Neuronal stem cell (in vitro differentiated cells): Measurements from ENCODE around the gene UMODL1.

ENCODE experiments used
- DNase-seq: peaks from one replicate; pipeline ENCODE4 v3.0.0-alpha.2; 2013; ENCODE audit warnings: low spot score
- H2AFZ ChIP-seq: one replicate; pipeline ENCODE4 v1.6.1; 2013; ENCODE audit warnings: mild to moderate bottlenecking, low read length, inconsistent platforms
- H2AK5ac ChIP-seq: 2 replicates; pipeline ENCODE4 v1.6.1; 2013; ENCODE audit warnings: low read depth, mild to moderate bottlenecking, inconsistent platforms, low read length, moderate library complexity, mixed read lengths
- H2BK120ac ChIP-seq: 2 replicates; pipeline ENCODE4 v1.6.1; 2013; ENCODE audit warnings: low read depth, mild to moderate bottlenecking, inconsistent platforms, low read length, moderate library complexity, mixed read lengths
- H2BK12ac ChIP-seq: one replicate; pipeline ENCODE4 v1.6.1; 2013; ENCODE audit warnings: low read length, inconsistent platforms
- H2BK15ac ChIP-seq: 2 replicates; pipeline ENCODE4 v1.6.1; 2013; ENCODE audit warnings: mild to moderate bottlenecking, low read length, inconsistent platforms, mixed read lengths
- H2BK5ac ChIP-seq: one replicate; pipeline ENCODE4 v1.6.1; 2013; ENCODE audit warnings: inconsistent platforms, mild to moderate bottlenecking, low read length, moderate library complexity
- H3K14ac ChIP-seq: one replicate; pipeline ENCODE4 v1.6.1; 2013; ENCODE audit warnings: low read length, inconsistent platforms
- H3K18ac ChIP-seq: 2 replicates; pipeline ENCODE4 v1.6.1; 2013; ENCODE audit warnings: low read length, inconsistent platforms
- H3K23ac ChIP-seq: 2 replicates; pipeline ENCODE4 v1.6.1; 2013; ENCODE audit warnings: low read depth, mild to moderate bottlenecking, mixed read lengths, low read length, inconsistent platforms; ENCODE audit not compliant: poor library complexity
- H3K27ac ChIP-seq: replicated peaks from 3 replicates; pipeline ENCODE4 v1.5.1; 2013; ENCODE audit warnings: low read length, inconsistent platforms
- H3K27me3 ChIP-seq, 3 experiments: 2 replicates each; pipeline ENCODE4 v1.6.1; 2013; ENCODE audit warnings: low read length in 3 of 3, mild to moderate bottlenecking in 2 of 3, inconsistent platforms in 1 of 3, low read depth in 1 of 3, mixed read lengths in 1 of 3, moderate library complexity in 1 of 3; ENCODE audit not compliant: control insufficient read depth in 3 of 3, insufficient read depth in 3 of 3
- H3K36me3 ChIP-seq, 2 donors: replicated peaks in 1 of 2; 2 replicates each; pipeline ENCODE4 v1.6.1; 2013; ENCODE audit warnings: low read length in 2 of 2; ENCODE audit not compliant: control insufficient read depth in 2 of 2, insufficient read depth in 2 of 2
- H3K4ac ChIP-seq: 2 replicates; pipeline ENCODE4 v1.6.1; 2013; ENCODE audit warnings: inconsistent platforms, mild to moderate bottlenecking, low read length, moderate library complexity
- H3K4me1 ChIP-seq, 2 donors: 1 replicate in 1 of 2; 2 replicates in 1 of 2; pipeline ENCODE4 v1.6.1; 2013; ENCODE audit warnings: low read length in 2 of 2, low read depth in 1 of 2; ENCODE audit not compliant: control insufficient read depth in 2 of 2, insufficient read depth in 1 of 2
- H3K4me2 ChIP-seq: one replicate; pipeline ENCODE4 v1.6.1; 2013; ENCODE audit warnings: mild to moderate bottlenecking, low read length, inconsistent platforms; ENCODE audit not compliant: insufficient read depth, poor library complexity, severe bottlenecking
- H3K4me3 ChIP-seq, 2 donors: 2 replicates each; pipeline ENCODE4 v1.5.1; 2013; ENCODE audit warnings: low read length in 2 of 2, mild to moderate bottlenecking in 2 of 2, inconsistent platforms in 1 of 2, moderate library complexity in 1 of 2
- H3K79me1 ChIP-seq: one replicate; pipeline ENCODE4 v1.6.1; 2013; ENCODE audit warnings: low read depth, mild to moderate bottlenecking, inconsistent platforms, low read length, moderate library complexity
- H3K9ac ChIP-seq: one replicate; pipeline ENCODE4 v1.6.1; 2013; ENCODE audit warnings: mild to moderate bottlenecking, low read depth, low read length, inconsistent platforms; ENCODE audit not compliant: poor library complexity
- H3K9me3 ChIP-seq, 2 donors: replicated peaks in 1 of 2; 2 replicates each; pipeline versions ENCODE3 to v1.6.1; 2013; ENCODE audit warnings: low read length in 2 of 2, mild to moderate bottlenecking in 2 of 2, inconsistent platforms in 1 of 2, low read depth in 1 of 2, mixed read lengths in 1 of 2, moderate library complexity in 1 of 2; ENCODE audit not compliant: control insufficient read depth in 2 of 2, insufficient read depth in 1 of 2
- H4K8ac ChIP-seq: one replicate; pipeline ENCODE4 v1.6.1; 2013; ENCODE audit warnings: low read depth, mild to moderate bottlenecking, inconsistent platforms, low read length, moderate library complexity
- H4K91ac ChIP-seq: one replicate; pipeline ENCODE4 v1.6.1; 2013; ENCODE audit warnings: low read length, low read depth, mild to moderate bottlenecking, inconsistent platforms; ENCODE audit not compliant: poor library complexity
- WGBS, 2 donors: extraction: QIAGEN DNeasy Blood & Tissue Kit; methylation state at CpG; one replicate each; pipeline ENCODE4 v1.1.7; 2013; ENCODE audit warnings: missing lambda C conversion rate in 2 of 2, mixed read lengths in 1 of 2; ENCODE audit not compliant: insufficient read length in 2 of 2, insufficient replicate concordance in 1 of 2; ENCODE audit errors: extremely low coverage in 2 of 2; 5-methylcytosine and 5-hydroxymethylcytosine counted together

UMODL1 gene

DNA sequence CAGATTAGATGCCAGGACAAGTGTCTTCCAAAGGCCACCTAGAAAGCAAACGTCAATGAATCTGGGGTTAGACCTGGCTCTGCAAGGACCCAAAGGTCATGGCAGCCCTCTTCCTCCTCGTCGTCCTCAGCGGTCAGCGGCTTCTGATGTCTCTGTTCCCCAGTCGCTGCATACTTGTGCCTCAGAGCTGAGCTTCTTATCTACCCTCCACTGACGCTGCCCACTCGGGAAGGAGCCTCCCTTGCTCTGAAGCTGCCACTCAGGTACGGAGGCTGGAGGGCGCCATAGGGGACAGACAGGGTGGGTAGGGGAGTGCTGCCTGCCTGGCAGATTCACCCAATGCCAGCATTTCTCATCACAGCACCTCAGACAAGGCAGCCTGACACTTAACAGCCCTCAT, 11.4 kb upstream of the UMODL1 start:
- no peak overlapping the region for H2AFZ ChIP-seq
- H3K18ac ChIP-seq: peak overlapping the region; percentile 54
- no peak overlapping the region for H2BK15ac ChIP-seq
- no peak overlapping the region for H3K4me2 ChIP-seq
- no peak overlapping the region for H3K23ac ChIP-seq
- H3K27me3 ChIP-seq: peaks cover 0 to 34% (median 0%) of the 10 kb centered on the region in 3 experiments
- no CpG with 5 or more reads among the region's 10 CpGs for WGBS, 2 donors
- DNase-seq: no peak
- no peaks in the 10 kb centered on the region for H3K9me3 ChIP-seq
- peak overlapping the region; percentile 35 for H2AK5ac ChIP-seq
- H2BK5ac ChIP-seq: no peak overlapping the region
- no peaks in the 10 kb centered on the region for H3K36me3 ChIP-seq
- no peak overlapping the region for H2BK120ac ChIP-seq
- H3K27ac ChIP-seq: no peak overlapping the region
- no peak overlapping the region for H4K91ac ChIP-seq
- H3K79me1 ChIP-seq: no peaks in the 10 kb centered on the region
- H2BK12ac ChIP-seq: no peak overlapping the region
- H3K4me3 ChIP-seq: no peak overlapping the region
- no peak overlapping the region for H3K9ac ChIP-seq
- no peak overlapping the region for H4K8ac ChIP-seq
- H3K14ac ChIP-seq: no peak overlapping the region
- H3K4me1 ChIP-seq: peaks cover 8 to 15% of the 10 kb centered on the region in 2 donors
- no peak overlapping the region for H3K4ac ChIP-seq

DNA sequence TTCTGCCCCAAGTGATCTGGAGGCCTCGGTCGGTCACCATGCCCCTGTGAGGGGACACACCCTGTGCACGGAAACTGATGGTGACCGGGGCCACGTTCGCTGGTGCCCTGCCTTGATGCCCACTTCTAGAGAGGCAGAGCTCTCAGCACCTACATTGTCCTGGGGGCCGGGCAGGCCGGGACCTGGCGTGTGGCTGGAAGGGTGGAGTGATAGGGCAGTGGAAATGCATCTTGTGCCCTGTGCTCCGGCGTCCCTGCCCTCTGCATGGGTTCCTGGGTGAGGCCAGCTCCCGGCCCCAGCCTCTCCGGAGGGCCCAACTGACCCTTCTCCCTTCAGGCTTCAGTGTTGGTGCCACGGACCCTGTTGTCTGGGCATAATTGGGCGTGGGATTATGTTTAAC, 11.0 kb upstream of the UMODL1 start:
- Histone ChIP-seq H3K27ac (no peak overlapping the region), H2AFZ (no peak overlapping the region), H4K91ac (no peak overlapping the region), H3K4me1 (peaks cover 8 to 15% of the 10 kb centered on the region in 2 donors), H2AK5ac (peak overlapping the region; percentile 30), H3K23ac (peak overlapping the region; percentile 25), H4K8ac (no peak overlapping the region), H2BK15ac (no peak overlapping the region), H3K36me3 (no peaks in the 10 kb centered on the region), H3K9ac (no peak overlapping the region), H2BK5ac (no peak overlapping the region), H3K9me3 (no peaks in the 10 kb centered on the region), H3K14ac (no peak overlapping the region), H3K4ac (no peak overlapping the region), H2BK120ac (no peak overlapping the region), H3K18ac (peak overlapping the region; percentile 54), H3K4me2 (no peak overlapping the region), H3K4me3 (no peak overlapping the region), H3K27me3 (peaks cover 0 to 34% (median 0%) of the 10 kb centered on the region in 3 experiments), H3K79me1 (no peaks in the 10 kb centered on the region), H2BK12ac (no peak overlapping the region)
- no peak for DNase-seq
- WGBS, 2 donors: no CpG with 5 or more reads among the region's 15 CpGs

DNA sequence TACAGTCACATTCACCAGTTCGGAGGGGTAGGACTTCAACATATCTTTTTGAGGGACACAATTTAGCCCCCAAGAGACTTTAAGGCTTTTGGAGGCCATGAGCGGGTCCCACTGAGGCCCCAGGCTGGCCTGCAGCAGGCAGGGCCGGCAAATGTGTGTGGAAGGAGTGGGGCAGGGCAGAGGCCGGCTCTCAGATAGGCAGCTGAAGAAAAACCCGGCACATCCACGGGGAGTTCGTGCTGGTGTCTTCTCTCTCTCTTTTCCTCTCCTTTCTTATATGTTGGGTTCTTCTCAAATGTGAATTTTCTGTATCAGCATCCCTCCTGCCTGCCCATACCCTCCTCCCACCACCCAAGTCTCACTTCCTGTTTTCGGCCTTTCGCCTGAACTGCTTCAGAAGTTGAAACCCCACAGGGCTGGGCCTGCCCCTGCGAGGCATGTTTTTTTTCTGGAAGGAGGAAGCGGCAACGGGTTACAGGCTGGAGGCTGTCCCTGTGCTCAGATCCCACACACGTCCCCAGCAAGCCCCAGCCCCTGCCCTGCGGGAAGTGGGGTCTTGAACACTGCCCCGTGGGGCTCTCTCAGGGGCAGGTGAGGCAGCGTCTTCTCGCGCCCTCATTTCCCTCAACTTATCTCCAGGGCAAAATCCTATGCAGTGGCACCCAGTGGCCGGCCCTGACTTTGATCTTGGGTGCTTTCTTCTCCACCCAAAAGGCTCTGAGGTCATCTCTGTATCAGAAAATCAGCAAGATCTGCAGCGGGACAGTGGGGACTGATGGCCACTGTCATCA, 9.7 kb upstream of the UMODL1 start:
- Histone ChIP-seq H4K8ac (no peak overlapping the region), H4K91ac (no peak overlapping the region), H3K4ac (no peak overlapping the region), H3K27me3 (peaks cover 0 to 29% (median 0%) of the 10 kb centered on the region in 3 experiments), H3K23ac (no peak overlapping the region), H3K27ac (no peak overlapping the region), H3K79me1 (no peaks in the 10 kb centered on the region), H2AFZ (peak overlapping the region; percentile 64), H3K18ac (no peak overlapping the region), H2BK5ac (no peak overlapping the region), H3K4me3 (no peak overlapping the region), H2AK5ac (peak overlapping the region; percentile 83), H3K14ac (no peak overlapping the region), H3K4me1 (peaks cover 8 to 16% of the 10 kb centered on the region in 2 donors), H3K4me2 (no peak overlapping the region), H2BK120ac (peak overlapping the region; percentile 29), H3K9ac (no peak overlapping the region), H2BK15ac (no peak overlapping the region), H3K36me3 (no peaks in the 10 kb centered on the region), H3K9me3 (no peaks in the 10 kb centered on the region), H2BK12ac (no peak overlapping the region)
- WGBS, 2 donors: no CpG with 5 or more reads among the region's 20 CpGs
- DNase-seq: no peak

DNA sequence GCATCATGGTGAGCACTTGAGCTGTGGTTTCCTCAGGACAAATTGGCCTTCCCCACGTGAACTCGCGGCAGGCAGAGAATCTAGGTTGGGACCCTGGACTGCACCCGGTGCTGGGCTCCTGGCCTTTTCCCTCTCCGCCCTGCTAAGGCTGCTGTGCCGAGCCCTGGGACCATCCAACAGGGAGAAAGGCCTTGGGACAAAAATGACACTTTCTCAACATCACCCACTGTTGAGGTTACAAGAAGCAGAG, 9.2 kb upstream of the UMODL1 start:
- Histone ChIP-seq H2BK5ac (no peak overlapping the region), H2AFZ (no peak overlapping the region), H4K8ac (no peak overlapping the region), H4K91ac (no peak overlapping the region), H2BK120ac (peak overlapping the region; percentile 29), H2BK15ac (no peak overlapping the region), H3K14ac (no peak overlapping the region), H3K9me3 (no peaks in the 10 kb centered on the region), H3K4me2 (no peak overlapping the region), H3K79me1 (no peaks in the 10 kb centered on the region), H3K23ac (no peak overlapping the region), H3K4me1 (peaks cover 8 to 16% of the 10 kb centered on the region in 2 donors), H3K9ac (no peak overlapping the region), H3K27ac (no peak overlapping the region), H3K4ac (no peak overlapping the region), H3K18ac (no peak overlapping the region), H2BK12ac (no peak overlapping the region), H3K27me3 (peaks cover 0 to 25% (median 0%) of the 10 kb centered on the region in 3 experiments), H3K4me3 (no peak overlapping the region), H2AK5ac (peak overlapping the region; percentile 83), H3K36me3 (no peaks in the 10 kb centered on the region)
- DNase-seq: no peak
- no CpG with 5 or more reads among the region's 6 CpGs for WGBS, 2 donors
